ENCODE data around the gene SGPP2. TPM values are rescaled to one million over a fixed set of nuclear protein-coding genes. Genes with fewer than 3 reads are reported as not detected.

Gene SGPP2
- total RNA-seq, 1 donor from 2014 or later: 0.20 TPM

GRCh38 chr2:222404151-222404905 is 20.0 kb upstream of the SGPP2 start:
- no peak overlapping the region for H3K4me2 ChIP-seq (ENCODE audit: low read length)
- H3K79me2 ChIP-seq (ENCODE audit: insufficient read depth, low read length): no peaks in the 10 kb centered on the region
- H3K4me3 ChIP-seq (ENCODE audit: insufficient read depth, low read depth, low read length): no peak overlapping the region
- Mint-ChIP-seq H3K9me3 (ENCODE audit: unreplicated experiment) (peaks cover 3% of the 10 kb centered on the region), H3K4me1 (ENCODE audit: low read depth, unreplicated experiment) (no peaks in the 10 kb centered on the region), H3K36me3 (ENCODE audit: low read depth, unreplicated experiment) (no peaks in the 10 kb centered on the region), H3K4me3 (ENCODE audit: unreplicated experiment) (no peak overlapping the region), H3K27me3 (ENCODE audit: low read depth, unreplicated experiment) (peaks cover 2% of the 10 kb centered on the region), H3K27ac (ENCODE audit: unreplicated experiment) (no peak overlapping the region)
- no peaks in the 10 kb centered on the region for H4K20me1 ChIP-seq (ENCODE audit: insufficient read depth, low read length)
- no peaks in the 10 kb centered on the region for H3K4me1 ChIP-seq (ENCODE audit: insufficient read depth, low read length)
- FAIRE-seq (no peak), DNase-seq (ENCODE audit: low read depth) (no peak)
- H3K27me3 ChIP-seq (ENCODE audit: insufficient read depth, low read length): no peaks in the 10 kb centered on the region
- no peaks in the 10 kb centered on the region for H3K9me3 ChIP-seq (ENCODE audit: insufficient read depth, low read depth, low read length)
- TF ChIP-seq EZH2 (IDR thresholded peaks at IDR 0.05; ENCODE audit: insufficient read depth, low read length) (no peak), CTCF (IDR thresholded peaks at IDR 0.05; ENCODE audit: insufficient read depth, low read depth, low read length) (no peak)
- no peak overlapping the region for H3K27ac ChIP-seq (ENCODE audit: low read depth, low read length)
- no peak overlapping the region for H2AFZ ChIP-seq (ENCODE audit: low read depth, low read length)
- H3K36me3 ChIP-seq (ENCODE audit: insufficient read depth, low read length): no peaks in the 10 kb centered on the region
- no peak overlapping the region for H3K9ac ChIP-seq (ENCODE audit: low read length)

- Mint-ChIP-seq H3K4me1 (ENCODE audit: low read depth, unreplicated experiment) (peaks cover 2% of the 10 kb centered on the region), H3K9me3 (ENCODE audit: unreplicated experiment) (peaks cover 4% of the 10 kb centered on the region)
- no peaks in the 10 kb centered on the region for H3K36me3 ChIP-seq (ENCODE audit: insufficient read depth, low read length)
Observed at GRCh38 chr2:222408684-222409083, 15.7 kb upstream of the SGPP2 start.

More at GRCh38 chr2:222408684-222409083, 15.7 kb upstream of the SGPP2 start:
- Histone ChIP-seq H3K9me3 (ENCODE audit: insufficient read depth, low read depth, low read length) (no peaks in the 10 kb centered on the region), H3K4me1 (ENCODE audit: insufficient read depth, low read length) (no peaks in the 10 kb centered on the region), H3K27me3 (ENCODE audit: insufficient read depth, low read length) (no peaks in the 10 kb centered on the region), H4K20me1 (ENCODE audit: insufficient read depth, low read length) (no peaks in the 10 kb centered on the region), H3K4me2 (ENCODE audit: low read length) (no peak overlapping the region), H2AFZ (ENCODE audit: low read depth, low read length) (no peak overlapping the region), H3K9ac (ENCODE audit: low read length) (no peak overlapping the region), H3K79me2 (ENCODE audit: insufficient read depth, low read length) (no peaks in the 10 kb centered on the region), H3K27ac (ENCODE audit: low read depth, low read length) (no peak overlapping the region), H3K4me3 (ENCODE audit: insufficient read depth, low read depth, low read length) (no peak overlapping the region)
- Mint-ChIP-seq H3K27ac (ENCODE audit: unreplicated experiment) (no peak overlapping the region), H3K4me3 (ENCODE audit: unreplicated experiment) (no peak overlapping the region), H3K36me3 (ENCODE audit: low read depth, unreplicated experiment) (no peaks in the 10 kb centered on the region), H3K27me3 (ENCODE audit: low read depth, unreplicated experiment) (peaks cover 2% of the 10 kb centered on the region)
- TF ChIP-seq CTCF (IDR thresholded peaks at IDR 0.05; ENCODE audit: insufficient read depth, low read depth, low read length) (no peak), EZH2 (IDR thresholded peaks at IDR 0.05; ENCODE audit: insufficient read depth, low read length) (no peak)
- no peak for FAIRE-seq
- DNase-seq (ENCODE audit: low read depth): no peak

Measured in astrocyte (in vitro differentiated cells and primary cell).